SHP77 (cell line): ENCODE data around the gene KRT37.
"Not testable (repeated sequence)": the region's sequence is repeated elsewhere in the genome, so short reads cannot be mapped to it uniquely, and the experiment has no call there.

Experiments
- DNase-seq, 2 experiments: peaks; one replicate each; lab custom pipeline; 2025; lab: John Stamatoyannopoulos, UW

KRT37 gene

DNA sequence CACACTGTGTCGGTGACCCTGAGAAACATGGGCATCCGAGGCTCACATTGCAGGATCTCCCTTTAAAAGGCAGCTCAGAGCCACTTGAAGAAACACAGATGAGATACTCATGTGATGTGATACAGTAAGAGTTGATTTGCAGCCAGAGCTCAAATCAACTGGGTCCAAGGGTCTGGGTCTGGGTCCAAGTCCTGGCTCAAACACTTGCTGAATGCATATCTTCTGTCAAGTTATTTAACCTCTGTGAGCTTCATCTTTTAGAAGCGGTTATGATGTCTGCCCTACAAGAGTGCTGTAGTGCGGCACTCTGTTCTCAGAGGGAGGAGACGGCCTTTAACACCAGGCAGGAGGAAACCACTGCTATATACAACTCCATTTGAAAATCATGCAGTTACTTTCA lies 10.0 kb upstream of the KRT37 start:
- no peak for DNase-seq

DNA sequence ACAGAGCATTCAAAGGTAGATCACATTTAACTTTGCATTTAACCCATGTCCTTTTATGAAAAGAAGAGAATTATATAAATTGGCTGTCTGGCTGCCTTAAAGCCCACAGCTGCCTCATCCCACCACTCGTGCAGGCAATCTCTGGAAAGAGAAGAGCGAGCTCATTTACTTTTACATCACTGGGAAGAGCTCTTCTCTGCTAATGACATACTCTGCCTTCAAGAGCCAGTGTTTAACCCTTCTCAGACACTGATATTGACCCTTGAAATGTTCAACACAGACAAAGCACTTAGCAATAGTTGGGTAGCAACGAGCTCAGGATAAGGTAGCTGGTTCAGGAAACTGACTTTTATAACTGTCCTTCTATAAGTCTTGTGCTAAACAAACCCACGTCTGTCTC lies 9.6 kb upstream of the KRT37 start:
- no peak for DNase-seq

DNA sequence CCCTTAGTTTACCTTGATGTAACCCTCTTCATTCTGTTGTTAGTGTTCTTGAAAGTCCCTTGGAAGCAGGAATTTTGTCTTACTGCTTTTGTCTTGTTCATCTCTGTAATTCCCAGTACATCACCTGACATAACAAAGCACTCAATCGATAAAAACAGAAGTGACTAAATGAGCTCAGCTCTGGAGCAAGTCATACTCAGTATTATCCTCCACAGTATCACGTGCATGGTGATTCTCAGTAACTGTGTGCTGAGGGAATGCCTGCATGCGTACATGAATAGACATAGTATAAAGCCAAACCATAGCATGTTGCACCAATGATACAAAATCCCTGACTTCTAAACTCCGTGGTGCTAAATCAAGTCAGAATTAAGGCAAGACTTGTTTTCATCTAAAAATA lies 9.2 kb upstream of the KRT37 start:
- DNase-seq: no peak

DNA sequence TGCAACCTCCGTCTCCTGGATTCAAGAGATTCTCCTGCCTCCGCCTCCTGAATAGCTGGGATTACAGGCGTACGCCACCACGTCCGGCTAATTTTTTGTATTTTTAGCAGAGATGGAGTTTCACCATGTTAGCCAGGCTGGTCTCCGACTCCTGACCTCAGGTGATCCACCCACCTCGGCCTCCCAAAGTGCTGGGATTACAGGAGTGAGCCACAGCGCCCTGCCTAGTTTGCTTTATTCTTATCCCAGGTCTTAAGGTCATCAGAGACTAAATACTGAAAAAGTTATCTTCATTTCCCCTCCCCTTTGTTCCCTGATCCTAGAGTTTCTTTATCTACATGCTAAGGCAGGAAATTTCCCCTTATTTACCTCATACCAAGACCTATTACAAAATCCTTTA lies 6.0 kb upstream of the KRT37 start:
- DNase-seq: not testable (repeated sequence)

DNA sequence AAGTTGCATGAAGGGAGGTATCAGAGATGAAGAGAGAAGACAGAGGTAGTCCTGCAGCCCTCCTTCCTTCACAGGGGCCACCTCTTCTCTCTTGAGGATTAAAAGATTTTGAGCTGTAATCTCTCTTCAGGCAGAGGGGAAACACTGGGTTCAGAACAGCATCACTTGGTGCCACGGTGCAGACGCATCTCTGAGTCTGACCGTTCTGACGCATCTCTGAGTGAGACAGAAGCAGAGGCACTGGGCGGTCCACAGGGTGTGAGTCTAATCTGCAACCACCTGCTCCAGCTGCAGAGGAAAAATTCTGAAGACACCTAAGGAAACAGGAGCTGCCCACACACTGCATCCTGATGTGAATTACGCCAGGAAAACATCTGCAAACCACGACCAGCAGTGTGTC lies 5.3 kb upstream of the KRT37 start:
- no peak for DNase-seq

DNA sequence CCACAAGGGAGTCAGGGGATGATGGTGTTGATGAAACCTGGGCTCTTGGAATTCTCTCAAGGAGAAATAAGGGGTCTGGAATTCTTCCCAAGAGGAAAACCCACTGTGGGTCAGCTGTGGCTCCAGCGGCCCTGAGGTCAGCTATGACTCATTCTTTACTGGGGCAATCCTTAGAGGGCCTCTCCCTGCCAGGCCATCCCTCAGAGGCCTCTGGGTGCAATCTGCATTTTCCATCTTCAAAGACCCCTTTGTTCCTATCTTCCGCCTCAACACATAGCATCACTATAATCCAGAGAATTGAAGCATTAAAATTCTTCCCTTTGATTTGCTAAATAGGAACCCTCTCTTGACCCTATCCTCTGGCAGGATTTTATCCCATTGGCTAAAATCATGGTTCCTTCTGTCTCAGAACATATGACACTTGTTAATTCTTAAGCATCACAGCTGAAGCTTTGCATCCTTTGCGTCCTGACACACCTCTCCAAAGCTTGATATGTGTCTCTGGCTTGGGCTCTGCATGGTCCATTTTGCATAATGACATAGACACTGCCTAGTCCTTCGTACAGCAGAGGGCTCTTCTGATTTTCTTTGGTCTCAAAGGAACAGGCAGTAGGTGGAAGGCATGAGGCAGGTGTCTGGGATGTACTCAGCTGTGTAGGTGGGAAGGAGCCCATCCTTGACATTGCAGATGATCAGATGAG lies 4.4 kb upstream of the KRT37 start:
- no peak for DNase-seq

DNA sequence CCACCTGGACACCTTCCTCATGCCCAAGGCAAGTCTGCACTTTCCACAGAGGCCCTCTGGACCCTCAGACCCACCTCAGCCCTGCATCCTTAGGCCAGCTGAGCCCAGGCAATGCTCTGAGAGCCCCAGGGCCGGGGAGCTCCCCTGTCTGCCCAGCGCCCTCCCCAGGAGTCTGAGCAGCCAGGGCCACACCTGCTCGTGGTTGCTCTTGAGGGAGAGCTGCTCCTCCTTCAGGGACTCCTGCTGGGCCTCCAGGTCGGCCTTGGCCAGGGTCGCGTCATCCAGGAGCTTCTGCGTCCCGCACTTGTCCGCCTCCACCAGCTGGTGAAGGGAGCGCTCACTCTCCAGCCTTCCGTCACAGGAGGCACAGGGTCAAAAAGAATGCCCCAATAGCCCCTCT lies 1.8 kb downstream of the KRT37 start:
- DNase-seq: not testable (repeated sequence)

DNA sequence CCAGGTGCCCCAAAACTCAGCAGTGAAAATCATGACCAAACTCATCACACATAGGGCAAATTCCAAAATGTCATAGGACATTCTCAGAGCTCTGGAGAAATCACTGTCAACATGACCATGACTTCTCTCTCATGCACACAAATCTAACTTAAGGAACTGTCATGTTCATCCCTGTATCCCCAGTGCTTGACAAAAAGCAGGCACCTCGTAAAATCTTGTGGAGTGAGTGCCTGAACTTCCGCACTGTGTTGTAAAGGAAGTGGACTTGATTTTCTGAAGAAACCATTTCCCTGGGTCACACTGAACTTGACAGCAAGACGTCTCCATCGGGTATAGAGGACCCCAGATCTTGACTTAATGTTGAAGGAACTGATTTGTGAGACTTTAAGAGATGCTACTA lies 2.8 kb downstream of the KRT37 start:
- DNase-seq: no peak

DNA sequence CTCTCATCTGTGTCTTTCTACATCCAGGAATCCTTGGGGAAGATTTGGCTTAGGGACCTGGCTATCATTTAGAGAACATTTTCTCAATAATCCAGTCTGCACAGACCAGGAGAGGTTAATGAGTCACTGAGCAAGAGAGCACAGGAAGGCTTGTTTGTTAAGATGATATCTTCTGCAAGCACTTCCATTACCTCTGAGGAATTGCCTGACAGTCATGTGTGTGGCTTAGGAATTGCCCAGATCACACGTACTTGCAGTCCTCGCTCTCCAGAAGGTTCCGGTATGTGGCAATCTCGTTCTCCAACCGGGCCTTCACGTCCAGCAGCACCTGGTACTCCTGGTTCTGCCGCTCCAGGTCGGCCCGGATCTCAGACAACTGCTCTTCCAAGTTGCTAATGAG lies 3.3 kb downstream of the KRT37 start:
- DNase-seq: no peak

DNA sequence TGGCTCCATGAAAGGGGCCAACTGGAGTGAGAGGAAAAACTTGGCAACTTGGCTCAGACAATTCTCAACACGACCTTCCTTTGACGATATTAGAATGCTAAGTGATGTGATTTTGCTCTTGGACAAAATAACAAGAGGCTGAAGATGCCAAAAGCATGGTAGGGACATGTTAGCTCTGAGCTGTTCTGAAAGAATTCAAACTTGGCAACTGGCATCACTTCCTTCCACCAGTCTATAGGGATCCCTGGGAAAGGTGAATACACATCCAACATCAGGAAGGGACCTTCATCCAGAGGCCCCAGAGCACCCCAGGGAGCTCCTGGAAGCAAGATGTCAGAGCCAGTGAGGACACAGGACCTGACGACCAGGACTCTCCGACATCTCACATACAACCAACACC lies 4.3 kb downstream of the KRT37 start:
- DNase-seq: no peak

DNA sequence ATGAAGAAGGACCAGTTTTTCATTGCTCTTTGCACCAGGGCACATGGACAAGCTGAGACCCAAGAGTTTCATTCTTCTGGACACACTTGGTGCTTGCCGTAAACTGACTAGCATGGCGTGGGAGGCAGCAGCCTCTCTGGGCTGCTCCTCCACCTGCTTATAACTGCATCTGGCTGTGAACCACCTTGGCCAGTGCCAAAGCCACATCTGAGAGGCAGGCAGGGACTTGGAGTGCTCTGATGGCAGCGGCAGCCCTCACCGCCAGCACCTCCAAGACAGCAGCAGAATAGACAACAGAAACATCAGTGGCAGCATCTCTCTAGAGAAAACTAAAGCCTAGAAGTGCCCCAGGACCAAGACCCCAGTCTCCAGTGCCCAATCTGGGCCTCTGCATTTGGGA lies 4.7 kb downstream of the KRT37 start:
- no peak for DNase-seq

DNA sequence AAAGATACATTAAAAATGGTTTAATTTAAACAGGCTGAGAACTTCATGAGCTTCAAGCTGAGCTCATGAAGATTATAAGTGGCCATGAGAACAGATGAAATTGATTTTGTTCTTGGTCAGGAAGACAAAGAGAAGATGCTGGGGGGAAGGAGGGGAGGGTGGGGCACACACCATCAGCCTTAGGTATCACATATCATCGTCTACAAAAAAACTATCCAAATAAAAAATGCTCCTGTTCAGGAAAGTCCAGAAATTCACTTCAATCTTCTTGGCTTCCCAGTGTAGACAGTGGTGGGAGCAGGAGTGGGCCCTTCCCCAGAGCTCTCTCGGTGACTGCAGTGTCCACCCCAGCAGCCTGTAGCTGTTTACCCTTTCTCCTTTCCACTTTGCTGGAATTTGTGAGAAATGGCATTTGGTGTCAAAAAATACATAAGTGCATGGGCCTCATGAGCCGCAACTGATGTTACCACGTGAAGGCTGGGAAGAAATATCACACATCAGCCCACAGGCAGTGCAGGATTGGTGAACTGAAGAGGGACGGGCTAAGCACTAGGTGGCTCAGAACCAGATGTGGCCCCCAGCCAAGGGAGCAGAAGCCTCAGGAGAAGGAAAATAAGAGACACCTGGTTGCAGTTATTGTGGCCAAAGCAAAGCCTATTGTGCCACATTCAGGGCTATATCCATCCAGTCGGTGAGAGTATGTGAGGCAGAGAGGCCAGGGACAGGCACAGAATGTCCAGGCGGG lies 6.1 kb downstream of the KRT37 start:
- DNase-seq: no peak

DNA sequence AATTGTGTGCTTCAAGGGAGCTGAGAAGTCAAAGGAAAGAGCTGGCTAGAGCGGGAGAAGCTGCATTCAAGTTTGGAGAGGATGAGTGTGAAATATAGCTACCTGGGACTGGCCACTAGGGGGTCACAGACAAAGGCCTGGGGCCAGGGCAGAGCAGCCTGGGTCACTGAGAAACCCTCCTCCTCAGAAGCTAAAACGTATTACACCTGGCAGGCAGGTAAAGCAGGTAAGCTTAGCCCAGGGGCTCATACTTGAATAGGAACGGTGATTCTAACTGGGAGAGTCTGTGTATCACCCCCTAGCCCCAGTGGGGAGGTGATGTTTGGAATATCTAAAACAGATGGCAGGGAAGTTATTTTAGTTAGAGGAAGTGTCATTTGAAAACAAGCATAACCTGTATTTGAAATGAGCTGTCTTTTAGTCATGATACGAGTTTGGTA lies 6.8 kb downstream of the KRT37 start:
- DNase-seq: no peak

DNA sequence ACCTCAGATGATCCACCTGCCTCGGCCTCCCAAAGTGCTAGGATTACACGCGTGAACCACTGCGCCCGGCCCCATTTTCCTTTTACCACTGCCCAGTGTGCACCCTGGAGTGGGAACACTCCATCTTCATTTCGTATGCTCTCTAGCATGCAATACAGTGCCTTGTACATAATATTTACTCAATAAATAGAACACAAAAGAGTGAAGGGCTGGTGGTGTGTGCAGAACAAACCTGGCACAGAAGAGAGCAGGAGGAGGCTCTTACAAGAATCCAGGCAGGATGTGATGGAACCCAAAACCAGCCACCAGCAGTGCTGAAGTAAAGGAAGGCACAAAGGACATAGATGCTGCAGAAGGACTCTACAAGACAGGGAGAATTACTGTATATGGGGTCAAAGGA lies 7.3 kb downstream of the KRT37 start:
- DNase-seq: no peak

DNA sequence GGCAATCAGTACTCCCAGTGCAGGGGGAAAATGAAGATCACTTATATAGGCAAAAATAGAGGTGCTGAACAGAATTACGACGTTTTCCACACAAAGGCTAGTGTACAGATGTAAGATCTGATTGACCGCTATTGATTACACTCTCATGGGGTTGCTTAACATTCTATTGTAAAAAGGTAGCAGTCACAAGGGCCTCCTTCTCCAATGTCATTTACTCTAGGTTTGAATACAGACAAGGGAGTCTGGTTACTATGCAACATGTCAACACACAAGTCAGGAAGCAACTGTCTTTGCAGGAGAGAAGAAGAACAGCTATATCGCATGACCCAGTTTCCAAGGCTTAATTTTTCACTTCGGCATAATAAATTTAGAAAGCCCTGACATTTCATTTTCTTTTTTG lies 7.9 kb downstream of the KRT37 start:
- no peak for DNase-seq

DNA sequence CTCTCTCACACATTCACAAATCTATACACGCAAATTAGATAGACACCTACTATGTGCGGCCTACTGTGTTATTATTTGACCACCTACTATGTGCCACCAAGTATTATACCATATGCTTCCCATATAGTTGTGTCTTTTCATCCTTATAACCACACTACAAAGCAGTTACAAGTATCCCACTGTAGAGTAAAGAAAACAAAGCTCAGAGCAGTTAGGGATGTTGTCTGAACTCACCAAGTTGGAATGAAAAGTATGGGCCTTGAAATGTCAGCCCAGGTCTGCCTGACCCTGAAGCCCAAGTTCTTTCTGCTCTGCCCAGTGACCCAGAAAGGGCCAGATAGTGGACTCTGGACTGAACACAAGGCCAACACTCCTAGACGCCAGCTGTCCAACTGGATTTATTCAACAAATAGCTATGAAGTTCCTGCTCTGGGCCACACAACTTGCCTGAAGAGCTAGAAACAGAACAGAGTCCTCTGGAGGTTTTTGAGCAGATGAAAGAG lies 8.5 kb downstream of the KRT37 start:
- DNase-seq: no peak

DNA sequence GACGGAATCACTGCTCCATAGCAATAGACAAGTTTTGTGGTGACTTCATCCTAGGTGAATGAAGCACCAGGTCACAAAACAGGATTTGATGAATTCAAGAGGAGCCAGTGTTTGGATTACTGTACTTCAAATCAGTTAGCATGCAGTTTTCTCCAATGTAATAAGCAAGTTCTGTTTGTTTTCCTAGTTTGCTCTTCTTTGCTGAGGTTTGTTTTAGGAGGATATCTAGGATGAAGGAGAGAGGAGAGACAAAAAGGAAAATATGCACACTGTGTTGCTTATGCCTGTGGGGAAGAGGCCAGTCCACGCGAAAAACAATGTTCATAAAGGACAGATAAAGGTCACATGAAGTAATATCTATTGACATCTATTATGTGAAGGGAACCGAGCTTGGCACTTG lies 9.0 kb downstream of the KRT37 start:
- no peak for DNase-seq

DNA sequence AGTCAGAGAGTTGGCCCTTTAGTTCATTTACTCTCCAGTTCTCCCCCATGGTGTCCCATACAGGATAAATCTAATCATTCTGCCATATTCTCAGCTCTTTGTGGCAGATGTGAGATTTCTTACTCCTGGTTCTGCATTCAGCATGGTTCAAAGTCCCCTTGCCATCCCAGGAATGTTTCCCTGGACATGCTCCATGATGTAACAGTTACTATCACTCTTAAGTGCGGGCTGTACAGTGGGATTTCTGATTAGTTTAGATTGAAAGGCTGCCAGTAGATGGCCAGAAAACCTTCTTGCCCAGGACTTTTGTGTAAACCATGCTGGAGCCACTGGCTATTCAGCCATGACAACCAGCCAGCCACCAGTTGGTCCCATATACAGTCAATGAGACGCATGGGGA lies 10.4 kb downstream of the KRT37 start:
- DNase-seq: no peak

DNA sequence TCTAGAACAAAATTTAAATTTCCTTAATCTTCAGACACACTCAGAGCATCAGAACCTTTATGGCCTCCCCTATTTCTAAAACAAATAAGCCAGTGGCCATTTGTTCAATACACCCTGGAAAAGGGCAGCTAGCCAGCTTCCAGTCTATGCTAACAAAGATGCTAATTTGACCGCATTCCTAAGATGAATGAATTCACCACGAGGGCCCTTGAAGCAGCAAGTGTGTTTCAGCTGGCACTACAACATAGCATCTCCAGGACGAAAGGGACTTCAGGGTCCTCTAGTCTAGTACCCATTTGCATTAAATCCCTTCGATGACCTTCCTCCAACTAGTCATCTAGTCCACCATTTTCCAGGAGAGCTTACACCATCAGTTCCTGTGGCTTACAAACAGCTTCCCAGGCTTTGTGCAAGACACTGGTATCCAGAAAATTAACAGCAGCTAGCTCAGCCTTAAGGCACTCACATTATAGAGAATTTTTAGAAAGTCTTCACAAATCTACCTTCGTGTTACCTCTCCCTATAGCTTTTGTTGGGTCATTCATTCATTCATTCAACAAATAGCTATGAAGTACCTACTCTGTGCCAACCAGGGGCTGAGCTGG lies 10.9 kb downstream of the KRT37 start:
- no peak for DNase-seq

DNA sequence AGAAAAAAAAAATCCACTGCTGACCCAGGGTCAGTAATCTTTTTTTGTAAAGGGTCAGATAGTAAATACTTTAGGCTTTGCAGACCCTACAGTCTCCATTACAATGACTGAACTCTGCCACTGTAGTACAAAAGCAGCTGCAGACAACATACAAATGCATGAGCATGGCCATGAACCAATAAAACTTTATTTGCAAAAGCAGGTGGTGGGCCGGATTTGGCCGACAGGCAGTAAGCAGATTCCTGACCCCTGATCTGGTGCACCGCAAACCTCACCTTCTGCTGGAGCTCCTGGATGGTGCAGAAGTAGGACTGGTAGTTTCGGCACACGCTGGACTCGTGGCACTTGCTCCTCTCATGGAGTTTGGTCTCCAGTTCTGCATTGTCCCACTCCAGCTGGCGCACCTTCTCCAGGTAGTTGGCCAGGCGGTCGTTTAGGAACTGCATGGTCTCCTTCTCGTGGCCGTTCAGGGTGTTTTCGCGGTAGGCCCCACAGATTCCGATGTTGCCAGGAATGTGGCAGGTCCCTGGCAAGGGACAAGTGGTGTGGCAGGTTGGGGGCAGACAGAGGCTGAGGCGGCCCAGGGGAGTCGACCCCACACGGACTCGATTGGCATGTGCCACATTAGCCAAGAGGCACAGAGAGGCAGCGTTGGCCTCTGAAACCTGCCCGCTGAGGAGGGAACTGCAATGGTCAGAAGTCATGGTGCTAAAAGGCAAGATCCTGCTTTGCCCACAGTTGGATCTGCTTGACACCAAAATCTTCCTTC lies 13.1 kb downstream of the KRT37 start:
- DNase-seq: no peak

DNA sequence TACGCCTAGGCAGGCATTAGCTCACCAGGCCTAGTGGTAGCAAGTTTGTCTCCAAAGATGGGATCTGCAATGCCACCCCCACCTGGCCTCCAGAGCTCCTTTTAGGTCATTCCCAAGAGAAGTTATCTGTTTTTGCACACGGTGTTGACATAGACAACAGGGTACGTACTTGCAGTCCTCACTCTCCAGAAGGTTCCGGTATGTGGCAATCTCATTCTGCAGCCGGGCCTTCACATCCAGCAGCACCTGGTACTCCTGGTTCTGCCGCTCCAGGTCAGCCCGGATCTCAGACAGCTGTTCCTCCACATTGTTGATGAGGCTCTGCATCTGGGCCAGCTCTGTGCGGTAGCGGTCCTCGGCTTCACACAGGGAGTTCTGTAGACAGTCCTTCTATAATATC lies 17.2 kb downstream of the KRT37 start:
- DNase-seq: no peak

DNA sequence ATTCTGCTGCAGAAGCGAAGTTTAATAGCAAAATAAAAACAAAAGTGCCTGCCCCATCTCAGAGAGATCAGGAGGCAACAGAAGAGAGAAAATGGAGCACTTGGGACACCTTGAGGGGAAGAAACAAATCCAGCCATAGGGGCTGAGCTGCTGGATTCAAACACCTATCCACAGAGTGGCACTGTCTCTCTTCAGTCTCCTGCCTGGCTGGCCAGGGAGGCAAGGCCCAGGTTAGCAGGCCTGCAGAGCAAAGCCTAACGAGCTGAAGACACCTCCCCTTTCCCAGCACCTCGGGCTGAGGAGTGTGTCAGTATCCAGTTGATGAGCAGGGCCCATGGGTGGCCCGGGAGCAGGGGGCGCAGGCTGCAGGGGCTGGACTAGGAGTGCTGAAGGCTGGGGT lies 18.2 kb downstream of the KRT37 start:
- DNase-seq: no peak
